Upper lobe of right lung (tissue), 1 donor: ENCODE results near the gene PAX6. TPM values are rescaled to one million over a fixed set of nuclear protein-coding genes. Genes with fewer than 3 reads are reported as not detected.
A peak's percentile ranks its signal among the peaks of the same experiment; 100 is the strongest.

ENCODE experiments used
- ATAC-seq: fragments of 200-7000 bp; cut with Tn5 transposase; one replicate; pipeline ENCODE4 v1.9.1; 2020; ENCODE audit warnings: mild to moderate bottlenecking, moderate library complexity
- DNase-seq: peaks from one replicate; pipeline ENCODE4 v3.0.0-alpha.2; 2020
- H3K27ac ChIP-seq: fragments of 200-600 bp; one replicate; pipeline ENCODE4 v1.8.0; 2022
- H3K27me3 ChIP-seq: fragments of 200-600 bp; one replicate; pipeline ENCODE4 v1.8.0; 2022; ENCODE audit warnings: mild to moderate bottlenecking
- H3K36me3 ChIP-seq: fragments of 200-600 bp; one replicate; pipeline ENCODE4 v1.8.0; 2022
- H3K4me1 ChIP-seq: fragments of 200-600 bp; one replicate; pipeline ENCODE4 v1.8.0; 2022
- H3K4me3 ChIP-seq: fragments of 200-600 bp; one replicate; pipeline ENCODE4 v1.8.0; 2022; ENCODE audit warnings: mild to moderate bottlenecking
- H3K9me3 ChIP-seq: fragments of 200-600 bp; one replicate; pipeline ENCODE4 v1.8.0; 2022
- intact Hi-C: fragments of 100-400 bp; cut with DNase I; formaldehyde crosslinking; loops from one replicate; pipeline ENCODE4 v1.11.0; 2022
- total RNA-seq: library from RNA; stranded (reverse); fragmentation: NEBNext Ultra II Directional; extraction: Animal tissue kit (Norgen Biotek cat#: 25700); gene quantifications from one replicate; pipeline ENCODE4 v1.2.1, GENCODE V29; 2021
- TF ChIP-seq, protein P1 (sequence below): fragments of 200-600 bp; IDR thresholded peaks from one replicate; pipeline ENCODE4 v1.8.0; 2022; ENCODE audit warnings: antibody characterized with exemption
- donor health status: DM: no; HTN: yes; CAD: no; lungs with severe emphysema.

PAX6 gene
- total RNA-seq, 1 donor from 2014 or later, result not detected

DNA sequence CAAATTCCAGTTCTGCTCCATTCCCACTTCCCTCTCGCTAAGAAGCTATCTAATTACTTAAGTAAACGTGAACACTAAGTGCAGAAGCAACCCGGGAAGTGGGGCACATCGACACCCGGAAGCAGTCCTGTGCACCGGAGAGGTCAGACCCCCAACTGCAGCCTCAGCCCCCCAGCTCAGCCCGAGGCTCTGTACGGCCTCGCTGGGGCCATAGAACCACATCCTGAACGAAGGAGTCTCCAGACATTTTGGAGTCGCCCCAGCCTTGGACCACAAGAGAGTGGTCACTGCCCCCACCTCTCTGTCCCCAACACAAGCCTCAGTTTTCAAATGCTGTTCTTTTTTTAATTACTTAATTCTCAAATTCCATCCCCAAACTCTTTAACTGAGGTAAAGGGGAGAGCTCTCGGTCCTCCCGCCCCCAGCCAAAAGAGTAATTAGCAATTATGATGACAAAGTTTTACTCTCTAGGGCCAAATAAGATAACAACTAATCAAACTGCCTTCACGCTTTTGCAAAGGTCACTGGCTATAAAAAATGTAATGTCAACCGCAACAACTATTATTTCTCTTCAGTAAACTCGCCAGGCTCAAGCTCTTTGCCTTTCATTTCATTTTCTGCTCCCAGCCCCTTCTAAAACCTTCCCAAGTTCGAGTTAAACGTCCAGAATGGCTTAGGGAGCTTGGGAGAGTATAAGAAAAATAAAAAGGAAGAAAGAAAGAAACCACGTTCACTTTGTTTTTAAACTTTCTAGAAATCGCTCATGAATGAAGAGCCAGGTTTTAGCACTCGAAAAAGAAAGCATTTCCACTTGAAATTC is 2.2 kb downstream of the PAX6 start:
- DNase-seq (peak; percentile 15), ATAC-seq (no peak)
- peaks cover 97% of the 10 kb centered on the region for H3K27me3 ChIP-seq
- peaks cover 49% of the 10 kb centered on the region for H3K4me1 ChIP-seq
- H3K36me3 ChIP-seq, result no peaks in the 10 kb centered on the region
- no peak overlapping the region for H3K27ac ChIP-seq
- TF ChIP-seq, protein P1, sequence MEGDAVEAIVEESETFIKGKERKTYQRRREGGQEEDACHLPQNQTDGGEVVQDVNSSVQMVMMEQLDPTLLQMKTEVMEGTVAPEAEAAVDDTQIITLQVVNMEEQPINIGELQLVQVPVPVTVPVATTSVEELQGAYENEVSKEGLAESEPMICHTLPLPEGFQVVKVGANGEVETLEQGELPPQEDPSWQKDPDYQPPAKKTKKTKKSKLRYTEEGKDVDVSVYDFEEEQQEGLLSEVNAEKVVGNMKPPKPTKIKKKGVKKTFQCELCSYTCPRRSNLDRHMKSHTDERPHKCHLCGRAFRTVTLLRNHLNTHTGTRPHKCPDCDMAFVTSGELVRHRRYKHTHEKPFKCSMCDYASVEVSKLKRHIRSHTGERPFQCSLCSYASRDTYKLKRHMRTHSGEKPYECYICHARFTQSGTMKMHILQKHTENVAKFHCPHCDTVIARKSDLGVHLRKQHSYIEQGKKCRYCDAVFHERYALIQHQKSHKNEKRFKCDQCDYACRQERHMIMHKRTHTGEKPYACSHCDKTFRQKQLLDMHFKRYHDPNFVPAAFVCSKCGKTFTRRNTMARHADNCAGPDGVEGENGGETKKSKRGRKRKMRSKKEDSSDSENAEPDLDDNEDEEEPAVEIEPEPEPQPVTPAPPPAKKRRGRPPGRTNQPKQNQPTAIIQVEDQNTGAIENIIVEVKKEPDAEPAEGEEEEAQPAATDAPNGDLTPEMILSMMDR, result no peak
- intact Hi-C loops, result no loop called here
- H3K9me3 ChIP-seq, result no peaks in the 10 kb centered on the region
- H3K4me3 ChIP-seq, result no peak overlapping the region

DNA sequence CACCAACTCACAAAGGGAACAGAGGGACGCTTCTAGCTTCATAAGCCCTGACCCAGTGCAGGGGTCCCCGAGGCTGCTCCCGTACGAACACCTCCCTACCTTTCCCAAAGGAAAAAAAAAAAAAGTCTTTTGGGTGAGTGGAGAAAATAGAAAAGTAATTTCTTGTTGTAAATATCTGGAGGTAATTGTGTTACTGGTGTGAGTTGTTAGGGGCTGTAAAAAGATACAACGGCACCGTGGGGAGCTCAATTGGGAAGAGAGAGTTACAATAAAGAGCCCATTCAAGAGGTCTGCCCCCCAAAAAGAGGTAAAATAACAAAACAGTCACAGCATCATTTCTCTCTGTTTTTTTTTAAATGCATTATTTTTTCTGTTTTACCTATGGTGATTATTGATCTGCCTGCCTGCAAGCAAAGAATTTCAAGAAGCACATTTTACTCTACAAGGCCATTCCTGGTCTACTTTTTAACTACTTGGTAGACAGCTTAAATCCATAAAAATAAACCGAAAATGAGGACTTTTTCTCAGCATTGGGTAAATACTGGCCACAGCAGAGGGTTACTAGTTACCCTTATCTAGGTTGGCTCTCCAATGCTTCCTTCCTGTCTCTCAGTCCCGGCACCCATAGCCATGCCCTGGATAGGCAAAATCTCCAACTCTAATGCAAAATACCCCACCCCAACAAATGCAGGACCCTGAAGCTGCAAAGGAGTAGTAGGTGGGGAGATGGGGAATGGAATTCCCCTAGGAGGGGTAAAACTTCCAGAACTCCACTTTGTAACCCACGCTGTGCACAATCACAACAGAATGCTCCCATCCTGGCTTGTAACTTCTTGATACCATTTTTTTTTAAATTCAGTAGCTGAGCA is 3.1 kb downstream of the PAX6 start:
- DNase-seq, result no peak
- TF ChIP-seq, protein P1, result no peak
- no peak for ATAC-seq
- intact Hi-C loops, result no loop called here
- Histone ChIP-seq H3K4me3 (no peak overlapping the region), H3K27me3 (peaks cover 98% of the 10 kb centered on the region), H3K4me1 (peaks cover 42% of the 10 kb centered on the region), H3K9me3 (no peaks in the 10 kb centered on the region), H3K36me3 (no peaks in the 10 kb centered on the region), H3K27ac (no peak overlapping the region)

DNA sequence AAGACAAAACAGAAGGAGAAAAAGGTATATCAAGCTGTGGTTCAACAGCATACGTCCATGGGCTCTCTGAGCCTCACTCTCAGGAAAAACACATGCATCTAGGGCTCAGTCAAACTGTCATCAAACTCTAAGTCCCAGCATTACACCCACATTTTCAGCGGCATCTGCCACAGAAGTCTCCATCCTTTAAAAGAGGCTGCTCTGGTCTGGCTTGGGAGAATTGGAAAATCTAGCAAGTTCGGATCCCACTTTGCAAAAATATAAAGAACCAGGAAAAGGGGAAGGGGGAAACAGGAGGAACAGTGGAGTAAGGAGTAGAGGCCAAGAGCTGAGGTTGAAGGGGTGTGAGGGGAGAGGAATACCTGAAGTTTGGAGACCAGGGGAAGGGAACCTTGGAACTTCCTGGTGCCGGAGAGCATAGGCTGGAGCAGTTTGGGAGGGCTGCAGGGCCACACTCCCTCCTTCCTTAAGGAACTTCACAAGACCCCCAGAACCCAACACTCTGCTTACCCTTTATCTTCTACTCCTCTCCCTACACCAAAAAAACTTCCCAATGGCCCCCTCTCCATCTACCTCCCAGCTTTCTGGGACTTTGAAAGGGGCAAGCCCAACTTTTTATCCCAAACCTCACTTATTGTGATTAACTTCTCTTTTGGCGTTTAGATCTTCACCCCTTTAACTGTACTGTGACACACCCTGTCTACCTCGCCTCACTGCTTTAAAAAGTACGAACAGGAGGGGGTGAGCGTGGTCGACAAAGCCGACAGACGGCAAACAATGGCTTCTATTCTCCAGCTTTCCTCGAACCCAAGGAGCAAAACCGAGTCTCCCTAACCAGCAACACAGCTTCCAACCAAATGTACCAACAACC is 4.0 kb downstream of the PAX6 start:
- peaks cover 34% of the 10 kb centered on the region for H3K4me1 ChIP-seq
- no peak for ATAC-seq
- H3K36me3 ChIP-seq, result no peaks in the 10 kb centered on the region
- H3K27me3 ChIP-seq, result peaks cover 99% of the 10 kb centered on the region
- TF ChIP-seq, protein P1, result no peak
- no peak for DNase-seq
- intact Hi-C loops, result no loop called here
- no peak overlapping the region for H3K27ac ChIP-seq
- no peaks in the 10 kb centered on the region for H3K9me3 ChIP-seq
- no peak overlapping the region for H3K4me3 ChIP-seq

DNA sequence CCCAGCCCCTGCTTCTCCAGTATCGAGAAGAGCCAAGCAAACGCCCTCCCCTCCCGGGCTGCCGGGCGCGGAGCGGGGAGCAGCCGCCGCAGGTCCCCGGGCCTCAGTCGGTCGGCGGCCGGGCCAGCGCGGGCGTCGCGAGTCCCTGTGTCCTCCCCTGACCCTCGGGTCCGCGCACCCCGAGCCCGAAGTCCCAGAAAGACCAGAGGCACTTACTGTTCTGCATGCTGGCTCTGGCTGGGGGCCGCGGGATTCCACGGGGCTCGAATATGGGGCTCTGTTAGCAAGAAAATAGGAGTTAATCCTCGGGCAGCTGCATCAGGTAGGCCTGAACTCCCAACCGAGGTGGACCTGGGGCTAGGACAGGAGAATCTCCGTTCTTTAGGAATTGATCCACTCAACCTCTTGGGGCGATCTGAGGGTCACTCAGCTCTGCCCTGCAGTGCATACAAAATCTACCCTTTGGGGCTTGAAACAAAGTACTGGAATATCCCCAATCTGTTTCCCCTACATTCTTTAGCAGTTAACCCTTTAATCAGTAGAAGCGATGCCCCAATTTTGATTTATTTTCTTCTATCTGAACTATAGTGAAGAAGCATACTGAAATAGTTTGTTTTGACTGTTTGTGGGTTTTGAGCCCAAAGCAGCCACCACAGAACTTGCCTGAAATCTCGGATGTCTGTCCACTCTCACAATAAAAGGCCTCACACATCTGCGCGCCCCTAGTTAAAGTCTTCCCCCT is 4.8 kb downstream of the PAX6 start:
- H3K4me1 ChIP-seq, result peaks cover 27% of the 10 kb centered on the region
- no peak overlapping the region for H3K27ac ChIP-seq
- no peak for ATAC-seq
- TF ChIP-seq, protein P1, result no peak
- H3K9me3 ChIP-seq, result no peaks in the 10 kb centered on the region
- H3K27me3 ChIP-seq, result peaks cover 100% of the 10 kb centered on the region
- DNase-seq, result no peak
- no peak overlapping the region for H3K4me3 ChIP-seq
- intact Hi-C loops, result no loop called here
- H3K36me3 ChIP-seq, result no peaks in the 10 kb centered on the region
